C4-2B (cell line): ENCODE data around the gene CTRL.

Experiments
- H3K27ac ChIP-seq: fragments of 450-650 bp; 2 replicates; pipeline ENCODE4 v1.5.1; 2017
- ZFX ChIP-seq: fragments of 450-650 bp; IDR thresholded peaks from 2 replicates; pipeline ENCODE4 v1.6.1; 2017
- TF ChIP-seq, protein P1 (sequence below): fragments of 450-650 bp; conservative IDR thresholded peaks from 2 replicates; pipeline ENCODE4 v1.5.1; 2017; ENCODE audit warnings: mild to moderate bottlenecking

Gene CTRL

GRCh38 chr16:67959536-67960329 is 28.1 kb upstream of the CTRL start:
- TF ChIP-seq ZFX, result no peak
- TF ChIP-seq, protein P1, sequence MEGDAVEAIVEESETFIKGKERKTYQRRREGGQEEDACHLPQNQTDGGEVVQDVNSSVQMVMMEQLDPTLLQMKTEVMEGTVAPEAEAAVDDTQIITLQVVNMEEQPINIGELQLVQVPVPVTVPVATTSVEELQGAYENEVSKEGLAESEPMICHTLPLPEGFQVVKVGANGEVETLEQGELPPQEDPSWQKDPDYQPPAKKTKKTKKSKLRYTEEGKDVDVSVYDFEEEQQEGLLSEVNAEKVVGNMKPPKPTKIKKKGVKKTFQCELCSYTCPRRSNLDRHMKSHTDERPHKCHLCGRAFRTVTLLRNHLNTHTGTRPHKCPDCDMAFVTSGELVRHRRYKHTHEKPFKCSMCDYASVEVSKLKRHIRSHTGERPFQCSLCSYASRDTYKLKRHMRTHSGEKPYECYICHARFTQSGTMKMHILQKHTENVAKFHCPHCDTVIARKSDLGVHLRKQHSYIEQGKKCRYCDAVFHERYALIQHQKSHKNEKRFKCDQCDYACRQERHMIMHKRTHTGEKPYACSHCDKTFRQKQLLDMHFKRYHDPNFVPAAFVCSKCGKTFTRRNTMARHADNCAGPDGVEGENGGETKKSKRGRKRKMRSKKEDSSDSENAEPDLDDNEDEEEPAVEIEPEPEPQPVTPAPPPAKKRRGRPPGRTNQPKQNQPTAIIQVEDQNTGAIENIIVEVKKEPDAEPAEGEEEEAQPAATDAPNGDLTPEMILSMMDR, result no peak
- no peak overlapping the region for H3K27ac ChIP-seq

GRCh38 chr16:67957622-67958021 is 26.0 kb upstream of the CTRL start:
- no peak overlapping the region for H3K27ac ChIP-seq
- no peak for TF ChIP-seq ZFX
- TF ChIP-seq, protein P1, result no peak

DNA sequence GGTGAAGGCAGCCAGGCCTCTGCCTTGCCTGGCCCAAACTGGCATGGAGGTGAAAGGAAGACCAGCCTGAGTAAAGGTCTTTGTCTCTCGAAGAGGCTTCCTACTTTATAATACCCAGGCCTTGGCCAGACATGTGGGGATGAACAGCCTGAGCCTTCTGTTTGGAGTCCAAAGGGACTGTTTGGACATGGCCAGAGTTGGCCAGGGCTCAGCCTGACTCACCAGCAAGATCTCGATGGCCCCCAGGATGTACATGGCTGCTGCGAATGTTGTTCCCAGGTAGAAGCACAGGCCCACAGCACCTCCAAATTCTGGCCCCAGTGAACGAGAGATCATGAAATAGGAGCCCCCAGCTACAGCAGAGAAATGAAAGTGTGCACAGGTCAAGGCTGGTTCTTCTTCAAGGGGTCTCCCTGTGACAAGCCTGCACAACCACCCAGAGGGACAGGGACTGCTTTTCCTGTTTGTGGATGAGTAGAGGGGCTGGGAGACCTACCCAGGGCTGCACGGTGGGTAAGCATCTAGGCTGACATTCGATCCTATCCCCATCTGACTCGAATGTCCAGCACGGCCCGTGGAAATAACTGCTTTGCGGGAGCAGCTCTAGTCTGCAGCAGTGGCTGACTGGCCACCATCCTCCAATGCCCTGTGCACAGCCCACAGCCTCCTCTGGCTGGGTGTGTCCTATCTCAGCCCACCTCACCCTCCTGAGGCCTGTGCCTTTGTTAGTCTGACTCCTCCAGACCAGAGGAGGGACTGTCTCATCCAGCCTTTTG is 22.9 kb upstream of the CTRL start:
- no peak for TF ChIP-seq ZFX
- TF ChIP-seq, protein P1, result no peak
- no peak overlapping the region for H3K27ac ChIP-seq

DNA sequence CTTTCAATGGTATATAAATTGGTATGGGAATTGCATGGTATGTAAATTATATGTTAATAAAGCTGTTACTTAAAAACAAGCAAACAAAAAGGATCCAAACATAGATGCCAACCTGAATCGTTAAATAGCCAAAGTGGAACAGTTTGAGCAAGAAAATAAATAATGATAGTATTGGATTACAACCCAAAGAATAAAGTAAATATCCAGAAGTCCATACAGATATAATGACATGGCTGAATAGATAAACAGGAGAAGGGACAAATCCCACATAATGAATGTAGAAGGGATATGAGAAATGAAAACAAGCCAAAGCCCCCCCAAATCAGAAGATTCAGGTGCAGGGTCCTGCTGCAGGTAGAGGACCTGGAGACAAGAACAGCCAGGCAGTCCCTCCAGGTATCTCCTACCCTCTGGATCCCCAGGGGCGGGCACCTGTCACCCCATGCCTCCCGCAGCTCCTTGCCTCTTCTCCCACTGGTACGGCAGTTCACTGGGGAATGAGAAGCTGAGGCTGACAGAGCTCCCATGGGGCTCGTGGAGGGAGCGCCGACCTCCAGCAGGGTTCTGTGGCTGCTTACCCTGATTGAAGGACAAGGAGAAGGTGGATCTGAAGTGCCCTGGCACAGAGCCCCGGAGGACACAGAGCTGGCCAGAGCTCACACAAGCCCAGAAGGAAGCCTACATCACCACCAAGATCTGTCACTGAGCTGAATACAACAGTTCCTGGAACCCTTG is 22.1 kb upstream of the CTRL start:
- no peak overlapping the region for H3K27ac ChIP-seq
- TF ChIP-seq, protein P1, result no peak
- TF ChIP-seq ZFX, result no peak

- TF ChIP-seq, protein P1, result no peak
- TF ChIP-seq ZFX, result no peak
- H3K27ac ChIP-seq, result no peak overlapping the region
Observed at GRCh38 chr16:67951485-67951884, 19.8 kb upstream of the CTRL start.

DNA sequence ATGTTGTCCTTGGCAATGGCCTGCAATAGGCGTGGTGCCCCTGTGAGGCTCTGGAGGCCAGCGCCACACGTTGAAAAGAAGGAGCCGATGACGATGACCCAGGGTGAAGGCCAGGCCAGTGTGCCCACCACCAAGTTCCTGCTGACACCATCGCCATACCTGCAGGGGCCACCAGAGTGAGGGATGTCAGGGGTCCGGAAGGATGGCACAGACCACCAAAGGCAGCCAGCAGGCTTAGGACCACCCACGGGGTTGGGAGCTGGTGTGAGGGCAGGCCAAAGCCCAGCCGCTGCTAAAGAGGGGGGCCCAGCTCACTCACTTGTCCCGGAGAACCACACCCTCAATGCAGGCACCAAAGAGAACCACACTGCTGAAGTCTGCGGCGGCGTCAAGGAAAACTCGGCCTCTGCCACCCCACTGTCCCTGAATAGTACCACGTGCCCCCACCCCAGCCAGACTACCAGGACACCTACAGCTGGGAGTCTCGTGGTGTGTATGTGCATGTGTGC is 18.7 kb upstream of the CTRL start:
- H3K27ac ChIP-seq, result no peak overlapping the region
- TF ChIP-seq ZFX, result no peak
- TF ChIP-seq, protein P1, result no peak
